K562 (cell line): ENCODE measurements around the gene GABRA5. TPM values are rescaled to one million over a fixed set of nuclear protein-coding genes. Genes with fewer than 3 reads are reported as not detected.

ENCODE experiments used
- ATAC-seq: fragments of 200-7000 bp; cut with Tn5 transposase; 3 replicates; pipeline ENCODE4 v1.9.1; 2020; ENCODE audit warnings: moderate library complexity
- BruUV-seq: library from RNA; stranded (reverse); fragments of 400-500 nt; replicated peaks from 2 replicates; lab custom pipeline; 2021; lab: Mats Ljungman, UMichigan
- CTCF ChIA-PET: fragments of 300-600 bp; formaldehyde crosslinking; extraction: SDS; loops from one replicate; lab custom pipeline; 2021; ENCODE audit warnings: low intra/inter-chr PET ratio; lab: Yijun Ruan, JAX
- POLR2A ChIA-PET: fragments of 300-600, 350-650 bp; sonication (Branson Sonifier 250); formaldehyde crosslinking; extraction: SDS; loops from one replicate; lab custom pipeline; 2021; ENCODE audit warnings: antibody characterized with exemption, inconsistent platforms; lab: Yijun Ruan, JAX
- DNase-seq, 4 experiments: peaks; one replicate each; pipeline versions ENCODE4 v3.0.0 to v3.0.0-alpha.2; 2011 to 2018; ENCODE audit warnings: low spot score in 3 of 4, mixed read lengths in 3 of 4; ENCODE audit errors: extremely low read depth in 1 of 4
- FAIRE-seq: peaks from 2 replicates; lab custom pipeline; 2011; peaks lifted over from hg19 to GRCh38; lab: Jason Lieb, UNC
- H2AFZ ChIP-seq: 2 replicates; pipeline ENCODE4 v1.6.0; 2011; ENCODE audit warnings: low read depth, low read length, control low read depth, inconsistent platforms
- H3K27ac ChIP-seq: fragments of 200-600 bp; 3 replicates; pipeline ENCODE4 v1.8.0; 2011; ENCODE audit warnings: low read depth, mild to moderate bottlenecking, control low read depth, inconsistent platforms, low read length, moderate library complexity, mixed read lengths; ENCODE audit errors: extremely low read depth
- H3K27me3 ChIP-seq, 2 experiments: fragments of 300-600 bp in 1 of 2; 2 replicates in 1 of 2; 3 replicates in 1 of 2; pipeline versions ENCODE4 v1.6.0 to v1.8.0; 2011; ENCODE audit warnings: inconsistent platforms in 2 of 2, low read length in 2 of 2, mild to moderate bottlenecking in 1 of 2, mixed read lengths in 1 of 2, moderate library complexity in 1 of 2; ENCODE audit not compliant: control insufficient read depth in 2 of 2, insufficient read depth in 2 of 2
- H3K36me3 ChIP-seq: fragments of 300-600 bp; 3 replicates; pipeline ENCODE4 v1.8.0; 2011; ENCODE audit warnings: mild to moderate bottlenecking, low read length, inconsistent platforms; ENCODE audit not compliant: control insufficient read depth, insufficient read depth
- H3K4me1 ChIP-seq, 2 experiments: fragments of 200-600 bp in 1 of 2; replicated peaks in 1 of 2; 2 replicates in 1 of 2; 3 replicates in 1 of 2; pipeline versions ENCODE4 v1.5.1 to v1.8.0; 2011; ENCODE audit warnings: inconsistent platforms in 2 of 2, low read length in 2 of 2, mild to moderate bottlenecking in 1 of 2, mixed read lengths in 1 of 2, moderate library complexity in 1 of 2; ENCODE audit not compliant: control insufficient read depth in 2 of 2, insufficient read depth in 2 of 2
- H3K4me2 ChIP-seq: 2 replicates; pipeline ENCODE4 v1.6.1; 2011; ENCODE audit warnings: low read length, control low read depth, inconsistent platforms, mixed read lengths; ENCODE audit not compliant: insufficient read depth
- H3K4me3 ChIP-seq: fragments of 200-600 bp; sonication (generic), shearing (Covaris generic); 2 replicates; pipeline ENCODE4 v1.5.1; 2016; ENCODE audit warnings: control low read depth, inconsistent platforms
- H3K79me2 ChIP-seq: fragments of 200-600 bp; 3 replicates; pipeline ENCODE4 v1.8.0; 2011; ENCODE audit warnings: low read length, inconsistent platforms; ENCODE audit not compliant: control insufficient read depth, insufficient read depth
- H3K9ac ChIP-seq, 2 experiments: 2 replicates each; pipeline versions ENCODE4 v1.6.0 to v1.6.1; 2011; ENCODE audit warnings: low read depth in 2 of 2, low read length in 2 of 2, control low read depth in 1 of 2, inconsistent platforms in 1 of 2, mild to moderate bottlenecking in 1 of 2, mixed read lengths in 1 of 2; ENCODE audit not compliant: insufficient read depth in 1 of 2
- H3K9me1 ChIP-seq: one replicate; pipeline ENCODE4 v1.6.0; 2011; ENCODE audit warnings: inconsistent platforms, mild to moderate bottlenecking, low read length, moderate library complexity; ENCODE audit not compliant: control insufficient read depth, insufficient read depth
- H3K9me3 ChIP-seq: replicated peaks from 2 replicates; pipeline ENCODE4 v1.5.1; 2011; ENCODE audit warnings: low read depth, low read length, inconsistent platforms; ENCODE audit not compliant: control insufficient read depth, insufficient read depth
- H4K20me1 ChIP-seq: replicated peaks from 2 replicates; pipeline ENCODE4 v1.6.1; 2011; ENCODE audit warnings: low read length, inconsistent platforms, mixed read lengths; ENCODE audit not compliant: control insufficient read depth, insufficient read depth
- DIDO1 ChIP-seq: fragments of 450-650 bp; IDR thresholded peaks from 2 replicates; pipeline ENCODE4 v1.6.1; 2016; ENCODE audit warnings: low read depth, missing biosample characterization, missing genetic modification characterization
- GTF2E2 ChIP-seq: fragments of 200-800 bp; sonication (Bioruptor generic); IDR thresholded peaks from 2 replicates; pipeline ENCODE4 v1.6.1; 2016; ENCODE audit warnings: missing genetic modification characterization, missing compliant biosample characterization
- WGBS: fragments of 100-300 bp; shearing (Covaris generic); methylation state at CpG from one replicate; pipeline ENCODE4 v1.1.6; 2016; ENCODE audit warnings: low coverage, mixed read lengths; ENCODE audit not compliant: insufficient coverage; ENCODE audit errors: missing lambda C conversion rate; 5-methylcytosine and 5-hydroxymethylcytosine counted together
- in situ Hi-C: fragments of 300-500 bp; cut with MboI; formaldehyde crosslinking; loops from 4 replicates; pipeline ENCODE4 v1.15.0; 2018; ENCODE audit warnings: inconsistent platforms, mixed read lengths
- intact Hi-C: fragments of 100-400 bp; cut with micrococcal nuclease; formaldehyde crosslinking; loops from 2 replicates; pipeline ENCODE4 v1.14.2; 2022
- polyA plus RNA-seq, 8 experiments: library from polyadenylated mRNA; depleted of rRNA in 4 of 8; stranded (reverse) in 5 of 8; unstranded in 3 of 8; fragments of >200 nt; fragmentation: Nextera tagmentation in 2 of 8; fragmentation: Illumina TruSeq in 1 of 8; extraction: Ambion mirVana in 2 of 8; extraction: Trizol in 1 of 8; gene quantifications; 2 replicates each; pipeline versions ENCODE4 v1.2.1 to v1.2.3, GENCODE V29; 2011 to 2014; ENCODE audit warnings: inconsistent platforms in 1 of 8, missing spikeins in 1 of 8
- total RNA-seq, 7 experiments: library from RNA; depleted of rRNA in 6 of 7; stranded (reverse); fragments of >200 nt in 6 of 7; fragmentation: Illumina TruSeq in 2 of 7; extraction: Trizol in 2 of 7; gene quantifications; 2 replicates each; pipeline versions ENCODE4 v1.2.1 to v1.2.3, GENCODE V29; 2011 to 2021; ENCODE audit warnings: low replicate concordance in 1 of 7
- TF ChIP-seq, protein P1 (sequence below), 2 experiments: IDR thresholded peaks; 2 replicates each; pipeline ENCODE4 v1.6.1; 2011; ENCODE audit warnings: borderline replicate concordance in 1 of 2, control low read depth in 1 of 2, low read depth in 1 of 2, low read length in 1 of 2, mild to moderate bottlenecking in 1 of 2, mixed read lengths in 1 of 2, moderate library complexity in 1 of 2; ENCODE audit not compliant: insufficient read depth in 1 of 2, insufficient read length in 1 of 2, poor library complexity in 1 of 2, severe bottlenecking in 1 of 2; ENCODE audit errors: extremely low read depth in 1 of 2

Gene GABRA5
- total and polyA plus RNA-seq, 9 of the 15 experiments (the other 6 are each of a cell fraction or from before 2014, with no cell fraction given) = not detected

DNA sequence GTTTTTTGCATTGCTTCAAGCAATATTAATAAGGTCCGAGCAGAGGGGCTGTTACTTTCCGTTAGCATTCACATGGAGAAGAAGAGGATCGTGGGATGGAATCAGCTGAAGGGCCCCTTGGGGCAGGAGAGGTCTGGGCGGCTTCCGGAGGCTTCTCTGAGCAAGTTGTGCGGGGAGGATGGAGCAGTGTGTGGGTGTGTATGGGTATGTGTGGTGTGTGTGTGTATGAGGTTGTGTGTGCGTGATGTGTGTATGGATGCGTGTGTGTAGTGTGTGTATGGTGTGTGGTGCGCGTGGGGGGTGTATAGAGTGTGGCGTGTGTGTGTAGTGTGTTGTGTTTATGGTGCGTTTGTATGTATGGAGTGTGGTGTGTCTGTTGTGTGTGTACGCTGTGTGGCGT lies 25.8 kb downstream of the GABRA5 start:
- Histone ChIP-seq H4K20me1 (peaks cover 4% of the 10 kb centered on the region; the same call in 1 of the 2 replicates), H3K79me2 (no peaks in the 10 kb centered on the region), H3K27me3 (peaks cover 2 to 9% of the 10 kb centered on the region in 2 experiments; a peak in 3 of 5 replicates), H3K27ac (no peak overlapping the region), H2AFZ (no peak overlapping the region), H3K4me1 (peaks cover 0 to 4% of the 10 kb centered on the region in 2 experiments; a peak in 1 of 5 replicates), H3K9ac (no peak overlapping the region), H3K9me1 (no peaks in the 10 kb centered on the region), H3K4me2 (no peak overlapping the region), H3K36me3 (no peaks in the 10 kb centered on the region), H3K4me3 (no peak overlapping the region), H3K9me3 (no peaks in the 10 kb centered on the region)
- no TSS peak for BruUV-seq
- intact Hi-C loops (no loop called here), in situ Hi-C loops (loop anchor here (5.0 to 25.0 kb wide), 3 partner anchors 465 to 1232 kb away; no protein-coding TSS in a partner anchor)
- TF ChIP-seq DIDO1 (tag) = no peak
- CTCF ChIA-PET = interaction anchor here (2.0 kb wide), 1 partner anchor 124 kb away, joined by 20 read pairs; no protein-coding TSS in a partner anchor
- FAIRE-seq = peak; percentile 26
- no peak for ATAC-seq
- POLR2A ChIA-PET = no interaction called here
- 24% methylated on average over 12 of the region's 14 CpGs for WGBS
- no peak for DNase-seq

DNA sequence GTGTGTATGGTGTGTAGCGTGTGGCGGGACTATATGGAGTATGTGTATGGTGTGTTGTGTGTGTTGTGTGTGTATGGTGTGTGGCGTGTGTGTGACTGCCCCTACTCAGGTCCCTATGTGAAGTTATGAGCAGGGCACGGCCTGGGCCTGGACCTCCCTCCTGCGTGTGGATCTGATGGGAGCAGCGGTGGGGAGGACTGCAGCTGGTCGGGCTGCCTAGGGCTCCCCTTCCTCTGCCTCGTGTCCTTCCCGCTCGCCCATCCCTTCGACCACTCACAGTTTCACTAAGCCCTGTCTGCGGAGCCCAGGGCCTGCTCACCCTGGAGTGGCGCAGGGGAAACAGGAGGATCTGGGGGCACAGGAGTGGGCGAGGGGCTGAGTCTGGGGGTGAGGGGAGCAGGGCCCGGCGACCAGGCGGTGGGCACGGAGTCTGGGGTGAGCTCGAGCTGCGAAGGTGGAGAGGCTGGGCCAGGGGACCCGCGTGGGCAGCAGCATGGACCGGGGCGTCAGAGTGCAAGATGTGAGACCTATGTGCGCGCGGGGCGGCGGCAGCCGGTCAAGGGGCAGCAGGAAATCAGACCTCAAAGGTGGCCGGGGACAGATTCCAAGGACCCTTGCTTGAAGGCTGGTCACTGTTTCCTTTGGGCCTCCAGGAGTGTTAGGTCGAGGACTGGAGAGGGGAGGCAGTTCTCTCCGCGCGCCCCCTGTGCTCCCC lies 26.6 kb downstream of the GABRA5 start:
- Histone ChIP-seq H3K79me2 (no peaks in the 10 kb centered on the region), H3K9me3 (no peaks in the 10 kb centered on the region), H4K20me1 (peaks cover 4% of the 10 kb centered on the region; the same call in 1 of the 2 replicates), H3K27ac (no peak overlapping the region), H3K4me1 (peaks cover 0 to 4% of the 10 kb centered on the region in 2 experiments; a peak in 1 of 5 replicates), H2AFZ (no peak overlapping the region), H3K4me3 (no peak overlapping the region), H3K4me2 (no peak overlapping the region), H3K36me3 (no peaks in the 10 kb centered on the region), H3K9me1 (no peaks in the 10 kb centered on the region), H3K27me3 (peaks cover 2 to 9% of the 10 kb centered on the region in 2 experiments; a peak in 3 of 5 replicates)
- FAIRE-seq (no peak), DNase-seq (no peak), ATAC-seq (no peak; the same call in 2 of the 3 replicates)
- 36% methylated on average over 27 of the region's 35 CpGs for WGBS
- POLR2A ChIA-PET = no interaction called here
- in situ Hi-C loops = loop anchor here (5.0 to 25.0 kb wide), 3 partner anchors 464 to 1231 kb away; no protein-coding TSS in a partner anchor
- CTCF ChIA-PET = no interaction called here
- TF ChIP-seq GTF2E2 (tag) = no peak
- TF ChIP-seq, protein P1, sequence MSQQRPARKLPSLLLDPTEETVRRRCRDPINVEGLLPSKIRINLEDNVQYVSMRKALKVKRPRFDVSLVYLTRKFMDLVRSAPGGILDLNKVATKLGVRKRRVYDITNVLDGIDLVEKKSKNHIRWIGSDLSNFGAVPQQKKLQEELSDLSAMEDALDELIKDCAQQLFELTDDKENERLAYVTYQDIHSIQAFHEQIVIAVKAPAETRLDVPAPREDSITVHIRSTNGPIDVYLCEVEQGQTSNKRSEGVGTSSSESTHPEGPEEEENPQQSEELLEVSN (IDR thresholded peaks at IDR 0.05; ENCODE audit: borderline replicate concordance in 1 of 2, extremely low read depth in 1 of 2, insufficient read depth in 1 of 2, insufficient read length in 1 of 2, low read depth in 1 of 2, low read length in 1 of 2, poor library complexity in 1 of 2, severe bottlenecking in 1 of 2) = peak in 1 of 2 experiments; percentile 18
- TF ChIP-seq, all 486 proteins: peak for 1
- intact Hi-C loops = no loop called here
- H3K9ac ChIP-seq = no peak overlapping the region
- no TSS peak for BruUV-seq
